Hematopoietic multipotent progenitor cell treated with erythropoietin and hydrocortisone succinate and interleukin-3 and kit ligand, for 17 days (in vitro differentiated cells): ENCODE data around the gene FCER1G.

Experiments
- DNase-seq: peaks from one replicate; pipeline ENCODE4 v3.0.0-alpha.2; 2015; ENCODE audit warnings: low spot score

Gene FCER1G

DNA sequence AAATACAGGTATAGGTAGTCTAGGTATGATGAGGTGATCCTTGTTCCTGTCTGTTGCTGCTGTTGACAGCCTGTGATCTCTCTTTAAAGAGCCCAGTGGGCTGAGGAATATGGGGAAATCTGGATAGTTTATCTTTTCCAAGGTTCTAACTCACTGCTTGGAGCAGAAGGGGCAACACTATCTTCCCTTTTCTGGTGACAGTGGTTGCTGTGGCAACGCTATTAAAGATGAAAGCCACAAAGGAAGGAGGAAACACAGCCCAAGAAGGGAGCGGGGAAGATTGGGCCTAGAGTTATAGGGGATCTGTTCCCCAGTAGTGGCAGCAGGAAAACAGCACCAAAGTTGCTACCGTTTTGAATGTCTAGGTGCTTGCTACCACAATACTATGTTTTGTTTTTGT is 52.2 kb downstream of the FCER1G start:
- no peak for DNase-seq
